ENCODE measurements around the gene ACP3. TPM values are rescaled to one million over a fixed set of nuclear protein-coding genes. Genes with fewer than 3 reads are reported as not detected.
"Not testable (repeated sequence)": the region's sequence is repeated elsewhere in the genome, so short reads cannot be mapped to it uniquely, and the experiment has no call there.

Gene ACP3
- total and polyA plus RNA-seq, 12 donors, result 0.48 to 30.8 (median 7.4) TPM

DNA sequence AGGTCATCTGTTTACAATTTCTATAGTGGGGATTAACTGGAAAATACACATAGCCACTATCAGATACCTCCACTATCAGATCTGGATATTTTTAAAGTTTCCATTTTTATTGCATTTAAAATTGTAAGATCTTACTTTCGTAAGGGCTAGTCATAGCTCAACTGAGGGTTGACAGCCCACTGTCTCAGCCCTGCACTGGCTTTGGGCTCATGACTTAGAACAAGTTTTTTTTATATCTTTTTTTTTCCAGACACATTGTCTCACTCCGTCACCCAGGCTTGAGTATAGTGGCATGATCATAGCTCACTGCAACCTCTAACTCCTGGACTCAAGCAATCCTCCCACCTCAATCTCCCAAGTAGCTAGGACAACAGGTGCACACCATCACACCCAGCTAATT, 51.3 kb downstream of the ACP3 start:
- Histone ChIP-seq H3K4me3 (no peak overlapping the region), H3K27ac (no peak overlapping the region), H3K36me3 (replicated peaks in 1 of 2) (no peaks in the 10 kb centered on the region), H3K9me3 (replicated peaks in 1 of 3) (no peaks in the 10 kb centered on the region), H3K27me3 (no peaks in the 10 kb centered on the region), H3K4me1 (replicated peaks in 1 of 2) (no peaks in the 10 kb centered on the region)
- intact Hi-C loops (cut with DNase I), result no loop called here
- WGBS, 4 donors, result 88 to 94% (median 89%) methylated on average over 2 of the region's 2 CpGs
- no peak for DNase-seq
- TF ChIP-seq, protein P1, sequence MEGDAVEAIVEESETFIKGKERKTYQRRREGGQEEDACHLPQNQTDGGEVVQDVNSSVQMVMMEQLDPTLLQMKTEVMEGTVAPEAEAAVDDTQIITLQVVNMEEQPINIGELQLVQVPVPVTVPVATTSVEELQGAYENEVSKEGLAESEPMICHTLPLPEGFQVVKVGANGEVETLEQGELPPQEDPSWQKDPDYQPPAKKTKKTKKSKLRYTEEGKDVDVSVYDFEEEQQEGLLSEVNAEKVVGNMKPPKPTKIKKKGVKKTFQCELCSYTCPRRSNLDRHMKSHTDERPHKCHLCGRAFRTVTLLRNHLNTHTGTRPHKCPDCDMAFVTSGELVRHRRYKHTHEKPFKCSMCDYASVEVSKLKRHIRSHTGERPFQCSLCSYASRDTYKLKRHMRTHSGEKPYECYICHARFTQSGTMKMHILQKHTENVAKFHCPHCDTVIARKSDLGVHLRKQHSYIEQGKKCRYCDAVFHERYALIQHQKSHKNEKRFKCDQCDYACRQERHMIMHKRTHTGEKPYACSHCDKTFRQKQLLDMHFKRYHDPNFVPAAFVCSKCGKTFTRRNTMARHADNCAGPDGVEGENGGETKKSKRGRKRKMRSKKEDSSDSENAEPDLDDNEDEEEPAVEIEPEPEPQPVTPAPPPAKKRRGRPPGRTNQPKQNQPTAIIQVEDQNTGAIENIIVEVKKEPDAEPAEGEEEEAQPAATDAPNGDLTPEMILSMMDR (IDR thresholded peaks at IDR 0.05), result no peak
- TF ChIP-seq POLR2A (IDR thresholded peaks at IDR 0.05), result no peak

DNA sequence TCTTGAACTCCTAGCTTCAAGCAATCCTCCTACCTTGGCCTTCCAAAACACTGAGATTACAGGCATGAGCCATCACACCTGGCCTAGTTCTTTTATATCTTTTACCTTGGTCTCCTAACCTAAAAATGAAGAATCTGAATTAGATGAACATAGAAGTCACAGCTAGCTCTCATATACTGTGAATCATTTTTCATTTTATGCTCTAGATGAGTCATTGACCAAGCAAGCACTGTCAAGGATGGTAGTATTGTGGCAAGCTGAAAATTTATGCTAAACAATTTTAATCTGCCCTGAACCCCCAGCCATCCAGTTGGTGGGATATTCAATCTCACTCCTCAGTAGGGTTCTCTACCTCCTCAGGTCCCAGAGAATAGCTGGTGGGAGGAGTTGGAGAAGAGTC, 51.8 kb downstream of the ACP3 start:
- no peak overlapping the region for H3K27ac ChIP-seq
- intact Hi-C loops (cut with DNase I), result no loop called here
- no peak overlapping the region for H3K4me3 ChIP-seq
- TF ChIP-seq POLR2A (IDR thresholded peaks at IDR 0.05), result no peak
- TF ChIP-seq, protein P1 (IDR thresholded peaks at IDR 0.05), result no peak
- no peaks in the 10 kb centered on the region for H3K4me1 ChIP-seq (replicated peaks in 1 of 2)
- no peak for DNase-seq
- no peaks in the 10 kb centered on the region for H3K27me3 ChIP-seq
- no peaks in the 10 kb centered on the region for H3K36me3 ChIP-seq (replicated peaks in 1 of 2)
- H3K9me3 ChIP-seq (replicated peaks in 1 of 3), result no peaks in the 10 kb centered on the region

DNA sequence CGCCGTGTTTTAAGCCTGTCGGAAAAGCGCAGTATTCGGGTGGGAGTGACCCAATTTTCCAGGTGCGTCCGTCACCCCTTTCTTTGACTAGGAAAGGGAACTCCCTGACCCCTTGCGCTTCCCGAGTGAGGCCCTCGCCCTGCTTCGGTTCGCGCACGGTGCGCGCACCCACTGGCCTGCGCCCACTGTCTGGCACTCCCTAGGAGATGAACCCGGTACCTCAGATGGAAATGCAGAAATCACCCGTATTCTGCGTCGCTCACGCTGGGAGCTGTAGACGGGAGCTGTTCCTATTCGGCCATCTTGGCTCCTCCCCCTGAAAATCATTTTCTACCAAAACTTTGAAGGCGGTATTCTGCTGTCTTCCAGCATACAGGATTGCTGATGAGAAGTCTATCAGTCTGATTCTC, 59.7 kb downstream of the ACP3 start:
- H3K9me3 ChIP-seq (replicated peaks in 1 of 3); H3K36me3 ChIP-seq (replicated peaks in 1 of 2); intact Hi-C loops (cut with DNase I); H3K27me3 ChIP-seq; H3K27ac ChIP-seq; H3K4me3 ChIP-seq; H3K4me1 ChIP-seq (replicated peaks in 1 of 2); DNase-seq: not testable (repeated sequence)
- WGBS, 4 donors, result 81 to 92% (median 88%) methylated on average over 25 of the region's 25 CpGs

DNA sequence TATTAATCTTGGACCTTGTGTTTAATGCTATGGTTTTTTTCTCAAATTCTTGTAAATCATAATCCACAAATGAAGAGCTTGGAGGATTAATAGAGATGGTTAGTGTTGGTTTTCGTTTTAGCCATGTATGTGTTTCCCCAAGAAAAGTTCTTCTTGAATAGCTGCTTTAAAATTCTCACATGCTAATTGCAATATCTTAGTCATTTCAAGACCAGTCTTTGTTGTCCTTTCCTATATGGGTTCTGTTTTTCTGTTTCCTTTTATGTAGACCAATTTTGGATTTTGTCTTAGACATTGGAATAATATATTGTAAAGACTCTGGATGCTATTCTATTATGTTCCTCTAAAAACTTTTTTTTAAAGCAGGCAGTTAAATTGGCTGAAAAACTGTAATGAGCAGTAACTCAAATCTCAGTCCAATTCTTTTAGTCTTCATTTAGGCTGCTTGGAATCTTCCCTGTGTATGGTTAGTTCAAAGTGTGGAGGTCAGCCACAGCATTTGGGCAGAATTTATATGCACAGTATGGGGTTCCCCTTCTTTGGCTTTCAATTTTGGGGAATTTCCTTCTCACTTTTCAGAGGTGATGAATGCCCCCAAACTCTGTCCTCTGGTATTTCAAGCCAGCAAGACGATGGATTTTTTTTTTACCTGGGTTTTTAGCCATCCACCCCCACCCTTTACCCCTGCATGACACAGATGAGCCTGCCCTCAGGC, 61.0 kb downstream of the ACP3 start:
- Histone ChIP-seq H3K9me3 (replicated peaks in 1 of 3) (no peaks in the 10 kb centered on the region), H3K27me3 (peaks cover 7% of the 10 kb centered on the region), H3K4me3 (no peak overlapping the region), H3K27ac (no peak overlapping the region), H3K36me3 (replicated peaks in 1 of 2) (no peaks in the 10 kb centered on the region), H3K4me1 (replicated peaks in 1 of 2) (no peaks in the 10 kb centered on the region)
- intact Hi-C loops (cut with DNase I), result no loop called here
- 73 to 76% (median 75%) methylated on average over 2 of the region's 2 CpGs for WGBS, 4 donors
- no peak for DNase-seq
- TF ChIP-seq, protein P1 (IDR thresholded peaks at IDR 0.05), result no peak
- TF ChIP-seq POLR2A (IDR thresholded peaks at IDR 0.05), result no peak

DNA sequence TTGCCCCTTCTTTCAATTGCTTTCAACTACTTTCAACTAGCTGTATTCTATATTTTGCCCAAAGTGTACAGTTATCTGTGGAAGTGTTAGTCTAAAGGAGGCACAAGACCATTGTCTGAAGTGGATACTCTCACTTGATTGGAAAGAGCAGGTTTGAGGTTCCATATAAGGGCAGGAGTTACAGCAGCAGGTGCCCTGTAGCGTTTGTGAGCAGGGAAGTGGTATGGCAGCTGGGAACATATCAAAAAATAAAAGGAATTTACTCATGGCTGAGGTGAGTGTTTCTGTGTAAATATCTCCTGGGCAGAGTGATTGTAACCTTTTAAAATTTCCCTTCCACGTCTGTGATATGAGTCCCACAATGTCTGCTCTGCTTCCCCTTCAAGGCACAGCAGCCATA, 61.6 kb downstream of the ACP3 start:
- TF ChIP-seq, protein P1 (IDR thresholded peaks at IDR 0.05), result no peak
- no peak for TF ChIP-seq POLR2A (IDR thresholded peaks at IDR 0.05)
- intact Hi-C loops (cut with DNase I), result no loop called here
- Histone ChIP-seq H3K27me3 (peaks cover 11% of the 10 kb centered on the region), H3K4me3 (no peak overlapping the region), H3K9me3 (replicated peaks in 1 of 3) (no peaks in the 10 kb centered on the region), H3K4me1 (replicated peaks in 1 of 2) (no peaks in the 10 kb centered on the region), H3K27ac (no peak overlapping the region), H3K36me3 (replicated peaks in 1 of 2) (no peaks in the 10 kb centered on the region)
- 67 to 74% (median 69%) methylated on average over 2 of the region's 2 CpGs for WGBS, 4 donors
- no peak for DNase-seq
